HepG2 (cell line): Measurements from ENCODE around the gene CDH13. TPM values are rescaled to one million over a fixed set of nuclear protein-coding genes. Genes with fewer than 3 reads are reported as not detected.

Source experiments
- ATAC-seq: fragments of 200-7000 bp; cut with Tn5 transposase; 3 replicates; pipeline ENCODE4 v1.9.1; 2020; ENCODE audit warnings: mild to moderate bottlenecking, moderate library complexity
- BruUV-seq: library from RNA; stranded (reverse); fragments of 400-500 nt; replicated peaks from 2 replicates; lab custom pipeline; 2021; lab: Mats Ljungman, UMichigan
- CTCF ChIA-PET: fragments of 300-600 bp; formaldehyde crosslinking; extraction: SDS; loops from one replicate; lab custom pipeline; 2021; ENCODE audit warnings: low total read pairs, inconsistent platforms, low intra/inter-chr PET ratio; lab: Yijun Ruan, JAX
- POLR2A ChIA-PET: fragments of 350-600 bp; sonication (Branson Sonifier 250); formaldehyde crosslinking; loops from one replicate; lab custom pipeline; 2020; ENCODE audit warnings: antibody characterized with exemption, inconsistent platforms; lab: Yijun Ruan, JAX
- DNase-seq: peaks from one replicate; pipeline ENCODE4 v3.0.0-alpha.2; 2015; ENCODE audit warnings: low spot score
- FAIRE-seq: peaks from 3 replicates; lab custom pipeline; 2011; peaks lifted over from hg19 to GRCh38; lab: Jason Lieb, UNC
- H2AFZ ChIP-seq: one replicate; pipeline ENCODE4 v1.6.1; 2011; ENCODE audit warnings: low read length, inconsistent platforms
- H3K27ac ChIP-seq: fragments of 300-600 bp; 3 replicates; pipeline ENCODE4 v1.8.0; 2011; ENCODE audit warnings: mixed run types, mild to moderate bottlenecking, mixed read lengths, low read length, inconsistent platforms; ENCODE audit not compliant: insufficient read depth; ENCODE audit errors: extremely low read length
- H3K27me3 ChIP-seq, 2 experiments: fragments of 200-600 bp in 1 of 2; 2 replicates in 1 of 2; 3 replicates in 1 of 2; pipeline versions ENCODE4 v1.6.0 to v1.8.0; 2011; ENCODE audit warnings: low read length in 2 of 2, mild to moderate bottlenecking in 2 of 2, moderate library complexity in 2 of 2, inconsistent platforms in 1 of 2; ENCODE audit not compliant: insufficient read depth in 2 of 2, control insufficient read depth in 1 of 2
- H3K36me3 ChIP-seq, 2 experiments: fragments of 200-600 bp in 1 of 2; replicated peaks in 1 of 2; 2 replicates in 1 of 2; 3 replicates in 1 of 2; pipeline versions ENCODE4 v1.5.1 to v1.8.0; 2011; ENCODE audit warnings: low read length in 2 of 2, inconsistent platforms in 1 of 2; ENCODE audit not compliant: insufficient read depth in 2 of 2, control insufficient read depth in 1 of 2
- H3K4me1 ChIP-seq: 2 replicates; pipeline ENCODE4 v1.5.1; 2012; ENCODE audit warnings: low read length, inconsistent platforms; ENCODE audit not compliant: insufficient read depth
- H3K4me2 ChIP-seq: 2 replicates; pipeline ENCODE4 v1.6.0; 2011; ENCODE audit warnings: low read depth, low read length, inconsistent platforms
- H3K4me3 ChIP-seq, 3 experiments: fragments of 200-600 bp in 1 of 3; sonication (generic), shearing (Covaris generic) in 1 of 3; replicated peaks in 1 of 3; 2 replicates each; pipeline ENCODE4 v1.5.1; 2011 to 2016; ENCODE audit warnings: low read length in 3 of 3, inconsistent platforms in 2 of 3, low read depth in 2 of 3, mild to moderate bottlenecking in 2 of 3, control low read depth in 1 of 3, mixed read lengths in 1 of 3; ENCODE audit not compliant: insufficient read depth in 1 of 3
- H3K79me2 ChIP-seq: one replicate; pipeline ENCODE4 v1.6.1; 2011; ENCODE audit warnings: low read length, inconsistent platforms; ENCODE audit not compliant: insufficient read depth
- H3K9ac ChIP-seq: 2 replicates; pipeline ENCODE4 v1.6.0; 2011; ENCODE audit warnings: mild to moderate bottlenecking, low read depth, low read length, inconsistent platforms; ENCODE audit not compliant: insufficient read depth
- H3K9me3 ChIP-seq: 2 replicates; pipeline ENCODE4 v1.5.1; 2012; ENCODE audit warnings: mild to moderate bottlenecking, low read length
- H4K20me1 ChIP-seq: 2 replicates; pipeline ENCODE4 v1.6.0; 2011; ENCODE audit warnings: inconsistent platforms, mild to moderate bottlenecking, low read length, moderate library complexity; ENCODE audit not compliant: insufficient read depth
- CSRNP1 ChIP-seq: sonication (generic); formaldehyde crosslinking; IDR thresholded peaks from 2 replicates; pipeline ENCODE4 v1.8.1; 2023; ENCODE audit warnings: mild to moderate bottlenecking, missing genetic modification reagents
- DRAP1 ChIP-seq: IDR thresholded peaks from 2 replicates; pipeline ENCODE4 v1.6.1; 2016; ENCODE audit warnings: missing genetic modification reagents, missing compliant biosample characterization
- NFAT5 ChIP-seq: sonication (generic); formaldehyde crosslinking; IDR thresholded peaks from 2 replicates; pipeline ENCODE4 v1.4.0; 2020; ENCODE audit warnings: missing genetic modification reagents
- SOX13 ChIP-seq, 3 experiments: fragments of 450-650 bp in 1 of 3; sonication (generic) in 1 of 3; formaldehyde crosslinking in 1 of 3; IDR thresholded peaks in 2 of 3; conservative IDR thresholded peaks in 1 of 3; 2 replicates each; pipeline versions ENCODE4 v1.5.0 to v1.6.1; 2016 to 2020; ENCODE audit warnings: antibody characterized with exemption in 1 of 3, mild to moderate bottlenecking in 1 of 3, missing compliant biosample characterization in 1 of 3, missing genetic modification reagents in 1 of 3, moderate library complexity in 1 of 3
- SP140L ChIP-seq: sonication (generic); formaldehyde crosslinking; IDR thresholded peaks from 2 replicates; pipeline ENCODE4 v1.4.0; 2020; ENCODE audit warnings: missing genetic modification reagents, borderline replicate concordance
- SRSF9 ChIP-seq: fragments of 200-400 bp; formaldehyde crosslinking; IDR thresholded peaks from 2 replicates; pipeline ENCODE4 v1.6.1; 2018; ENCODE audit warnings: borderline replicate concordance, mild to moderate bottlenecking, low read depth, low read length; ENCODE audit not compliant: insufficient read depth, poor library complexity, severe bottlenecking
- YEATS4 ChIP-seq: sonication (generic); formaldehyde crosslinking; IDR thresholded peaks from 2 replicates; pipeline ENCODE4 v1.4.0; 2020; ENCODE audit warnings: missing genetic modification reagents, borderline replicate concordance
- ZNF17 ChIP-seq: sonication (generic); formaldehyde crosslinking; IDR thresholded peaks from 2 replicates; pipeline ENCODE4 v1.5.0; 2020; ENCODE audit warnings: mild to moderate bottlenecking, missing genetic modification reagents
- ZNF207 ChIP-seq: fragments of 450-650 bp; IDR thresholded peaks from 2 replicates; pipeline ENCODE4 v1.6.1; 2016; ENCODE audit warnings: antibody characterized with exemption, borderline replicate concordance
- ZNF224 ChIP-seq: sonication (generic); formaldehyde crosslinking; IDR thresholded peaks from 2 replicates; pipeline ENCODE4 v1.5.0; 2020; ENCODE audit warnings: mild to moderate bottlenecking, missing genetic modification reagents
- ZNF24 ChIP-seq: fragments of 450-650 bp; IDR thresholded peaks from 2 replicates; pipeline ENCODE4 v1.6.1; 2017; ENCODE audit warnings: antibody characterized with exemption, mild to moderate bottlenecking
- ZNF317 ChIP-seq: sonication (generic); formaldehyde crosslinking; IDR thresholded peaks from 2 replicates; pipeline ENCODE4 v1.5.0; 2020; ENCODE audit warnings: mild to moderate bottlenecking, missing genetic modification reagents
- ZNF335 ChIP-seq: sonication (generic); formaldehyde crosslinking; IDR thresholded peaks from 2 replicates; pipeline ENCODE4 v1.4.0; 2020; ENCODE audit warnings: missing genetic modification reagents
- ZNF484 ChIP-seq: sonication (generic); formaldehyde crosslinking; IDR thresholded peaks from 2 replicates; pipeline ENCODE4 v1.5.1; 2020; ENCODE audit warnings: mild to moderate bottlenecking, low read depth, missing genetic modification reagents, borderline replicate concordance
- ZNF597 ChIP-seq: sonication (generic); formaldehyde crosslinking; IDR thresholded peaks from 2 replicates; pipeline ENCODE4 v1.5.0; 2020; ENCODE audit warnings: missing genetic modification reagents
- WGBS: methylation state at CpG from one replicate; pipeline ENCODE4 v1.1.6; 2017; ENCODE audit warnings: low lambda C conversion rate; 5-methylcytosine and 5-hydroxymethylcytosine counted together
- in situ Hi-C: cut with HindIII; loops from 2 replicates; pipeline ENCODE4 v1.10.0; 2017; ENCODE audit warnings: low pct_unique_long_range_greater_than_20kb; ENCODE audit not compliant: extremely low pct_ligation_motif_present
- intact Hi-C: fragments of 100-400 bp; cut with micrococcal nuclease; formaldehyde crosslinking; loops from one replicate; pipeline ENCODE4 v1.10.0; 2022; ENCODE audit not compliant: unreplicated experiment
- polyA plus RNA-seq, 8 experiments: library from polyadenylated mRNA; depleted of rRNA in 3 of 8; stranded (reverse) in 7 of 8; unstranded in 1 of 8; fragments of >200 nt; fragmentation: Illumina TruSeq in 4 of 8; extraction: Trizol in 4 of 8; gene quantifications; 2 replicates each; pipeline versions ENCODE4 v1.2.1 to v1.2.3, GENCODE V29; 2011 to 2016; ENCODE audit warnings: low read depth in 4 of 8, missing spikeins in 1 of 8, mixed read lengths in 1 of 8; ENCODE audit not compliant: insufficient read depth in 1 of 8
- total RNA-seq, 5 experiments: library from RNA; depleted of rRNA; stranded (reverse); fragments of >200 nt; fragmentation: Illumina TruSeq; extraction: Trizol; gene quantifications; 2 replicates each; pipeline ENCODE4 v1.2.3, GENCODE V29; 2016; ENCODE audit warnings: low read depth in 1 of 5

Gene CDH13
- total and polyA plus RNA-seq, 2 of the 13 experiments (the other 11 are each of a cell fraction or from before 2014, with no cell fraction given), result not detected

GRCh38 chr16:83187405-83187804 is 560.6 kb downstream of the CDH13 start (continued):
- TF ChIP-seq NFAT5 (CRISPR knock-in tag), result no peak
- TF ChIP-seq ZNF24, result no peak
- TF ChIP-seq ZNF224 (CRISPR knock-in tag), result no peak
- no peak for TF ChIP-seq SOX13 (IDR thresholded peaks at IDR 0.05)
- no peak for TF ChIP-seq SOX13 (CRISPR knock-in tag; conservative IDR thresholded peaks at IDR 0.05 in 1 of 2, IDR thresholded peaks at IDR 0.05 in 1 of 2)

- intact Hi-C loops (no loop called here), in situ Hi-C loops (no loop called here)
- FAIRE-seq (no peak), DNase-seq (no peak), ATAC-seq (no peak)
- Histone ChIP-seq H3K4me2 (no peak overlapping the region), H3K27ac (no peak overlapping the region), H2AFZ (no peak overlapping the region), H3K4me3 (no peak overlapping the region), H3K79me2 (no peaks in the 10 kb centered on the region), H3K9ac (no peak overlapping the region), H4K20me1 (no peaks in the 10 kb centered on the region), H3K4me1 (no peaks in the 10 kb centered on the region), H3K36me3 (no peaks in the 10 kb centered on the region), H3K27me3 (no peaks in the 10 kb centered on the region; a peak in 1 of 5 replicates), H3K9me3 (no peaks in the 10 kb centered on the region)
- no TSS peak for BruUV-seq
- TF ChIP-seq ZNF484 (CRISPR knock-in tag) (no peak), SP140L (CRISPR knock-in tag) (no peak), ZNF335 (CRISPR knock-in tag) (no peak), ZNF207 (no peak), CSRNP1 (CRISPR knock-in tag) (no peak), ZNF17 (no peak), DRAP1 (CRISPR knock-in tag) (no peak), ZNF597 (no peak), ZNF317 (CRISPR knock-in tag) (no peak), YEATS4 (CRISPR knock-in tag) (no peak), SRSF9 (no peak)
- POLR2A ChIA-PET, result no interaction called here
- WGBS, result 7% methylated on average over 3 of the region's 3 CpGs
- CTCF ChIA-PET, result no interaction called here
These were observed 570.0 kb downstream of the CDH13 start for GRCh38 chr16:83196796-83197195.
